Measurements from ENCODE around the gene CBX5. TPM values are rescaled to one million over a fixed set of nuclear protein-coding genes. Genes with fewer than 3 reads are reported as not detected.

The CBX5 gene
- total and polyA plus RNA-seq, 2 of the 8 experiments (the other 6 are each of a cell fraction or from before 2014, with no cell fraction given), result 62.4 to 231 TPM

DNA sequence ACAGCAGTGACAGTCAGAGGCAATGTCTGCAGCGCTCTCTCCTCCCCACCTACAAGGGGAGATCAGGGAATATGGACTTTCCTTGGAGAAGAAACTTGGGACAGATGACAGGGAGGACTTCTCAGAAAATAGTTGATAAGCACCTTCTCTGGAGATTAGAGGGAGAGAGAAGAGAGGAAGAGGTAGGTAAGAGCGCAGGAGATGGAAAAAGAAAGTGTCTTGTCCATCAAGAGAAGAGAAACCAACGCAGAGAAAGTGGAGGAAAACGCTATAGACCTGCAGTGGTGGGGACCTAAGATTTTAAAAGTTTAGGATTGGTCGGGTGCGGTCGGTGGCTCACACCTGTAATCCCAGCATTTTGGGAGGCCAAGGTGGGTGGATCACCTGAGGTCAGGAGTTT lies 75.6 kb downstream of the CBX5 start:
- CTCF ChIA-PET (ENCODE audit: partially characterized antibody), result interaction anchor here (1.3 to 7.9 kb wide), 8 partner anchors 9 to 218 kb away, joined by 3 to 178 read pairs (median 54); partner anchors contain the start of genes HOXC10, HOXC5, HOXC8 and HOXC9
- TF ChIP-seq BRCA1 (IDR thresholded peaks at IDR 0.05; ENCODE audit: low read depth, low read length) (no peak), HDAC6 (IDR thresholded peaks at IDR 0.05; ENCODE audit: low read depth, low read length) (no peak), CREB1 (IDR thresholded peaks at IDR 0.05) (no peak), TEAD4 (IDR thresholded peaks at IDR 0.05; ENCODE audit: low read depth, low read length) (no peak), FOSL1 (IDR thresholded peaks at IDR 0.05; ENCODE audit: insufficient read depth, low read depth, low read length) (no peak), POU5F1 (IDR thresholded peaks at IDR 0.05; ENCODE audit: low read depth, low read length) (no peak), CBX8 (IDR thresholded peaks at IDR 0.05; ENCODE audit: borderline replicate concordance, low read depth, low read length) (no peak), MAFK (IDR thresholded peaks at IDR 0.05; ENCODE audit: low read depth, low read length) (no peak), EP300 (IDR thresholded peaks at IDR 0.05; ENCODE audit: borderline replicate concordance in 1 of 2, low read depth in 2 of 2, low read length in 2 of 2) (no peak), RNF2 (IDR thresholded peaks at IDR 0.05; ENCODE audit: borderline replicate concordance, low read depth, low read length, missing control alignments, poor library complexity, severe bottlenecking) (no peak)

More for the DNA sequence above, 75.6 kb downstream of the CBX5 start:
- Histone ChIP-seq H3K79me1 (ENCODE audit: low read depth, low read length) (no peaks in the 10 kb centered on the region), H3K14ac (ENCODE audit: insufficient read length) (no peak overlapping the region), H3K4me1 (replicated peaks in 1 of 4; ENCODE audit: control insufficient read depth in 3 of 4, insufficient read depth in 4 of 4, low read length in 3 of 4) (peaks cover 0 to 5% (median under 1%) of the 10 kb centered on the region in 4 experiments; a peak in 2 of 7 replicates), H3K4ac (replicated peaks; ENCODE audit: insufficient read length, low read depth, low read length) (no peak overlapping the region), H2BK20ac (ENCODE audit: low read length) (no peak overlapping the region), H2AK5ac (ENCODE audit: low read depth, low read length) (no peak overlapping the region), H3K36me3 (ENCODE audit: control insufficient read depth in 2 of 4, insufficient read depth in 4 of 4, low read length in 3 of 4) (no peaks in the 10 kb centered on the region), H4K5ac (ENCODE audit: insufficient read length, low read depth, low read length) (no peak overlapping the region), H3K9me3 (ENCODE audit: insufficient read depth in 2 of 2, low read depth in 1 of 2, low read length in 1 of 2) (no peaks in the 10 kb centered on the region), H3K79me2 (ENCODE audit: control insufficient read depth in 1 of 2, insufficient read depth in 2 of 2, low read length in 2 of 2) (no peaks in the 10 kb centered on the region), H2AFZ (ENCODE audit: low read length) (no peak overlapping the region), H4K8ac (ENCODE audit: extremely low read depth, insufficient read depth, low read length) (no peak overlapping the region), H3K27ac (ENCODE audit: low read depth, low read length) (no peak overlapping the region), H2BK5ac (ENCODE audit: low read depth, low read length) (no peak overlapping the region), H3K18ac (ENCODE audit: extremely low read depth, low read length) (no peak overlapping the region), H2BK15ac (ENCODE audit: low read length) (no peak overlapping the region), H3K27me3 (replicated peaks in 1 of 4; ENCODE audit: control insufficient read depth in 3 of 4, extremely low read depth in 1 of 4, insufficient read depth in 3 of 4, low read length in 3 of 4) (peaks cover 8 to 61% (median 42%) of the 10 kb centered on the region in 4 experiments; a peak in 6 of 7 replicates), H4K91ac (replicated peaks; ENCODE audit: insufficient read length, low read length) (no peak overlapping the region), H2BK12ac (ENCODE audit: low read depth, low read length) (no peak overlapping the region), H3K23ac (ENCODE audit: insufficient read length) (no peak overlapping the region), H3K56ac (replicated peaks; ENCODE audit: insufficient read length, low read depth, low read length) (no peak overlapping the region), H3K9ac (replicated peaks in 1 of 4; ENCODE audit: extremely low read depth in 1 of 4, low read depth in 3 of 4, low read length in 3 of 4) (no peak overlapping the region), H4K20me1 (replicated peaks in 1 of 2; ENCODE audit: control insufficient read depth in 1 of 2, insufficient read depth in 2 of 2, low read length in 2 of 2) (peaks cover 3 to 5% of the 10 kb centered on the region in 2 experiments), H3K4me2 (ENCODE audit: insufficient read depth in 1 of 2, low read depth in 2 of 2, low read length in 2 of 2) (no peak overlapping the region), H3K4me3 (ENCODE audit: extremely low read depth in 1 of 4, insufficient read depth in 2 of 4, low read depth in 3 of 4, low read length in 4 of 4) (no peak overlapping the region), H3K23me2 (ENCODE audit: low read depth, low read length) (no peaks in the 10 kb centered on the region), H2BK120ac (replicated peaks; ENCODE audit: low read depth, low read length) (no peak overlapping the region)
- POLR2A ChIA-PET (ENCODE audit: partially characterized antibody), result no interaction called here
- no peak for FAIRE-seq
- WGBS, 2 experiments (ENCODE audit: extremely low coverage in 1 of 2, insufficient coverage in 1 of 2, insufficient read length in 1 of 2, insufficient replicate concordance in 2 of 2, low coverage in 1 of 2, low lambda C conversion rate in 2 of 2, missing lambda C conversion rate in 1 of 2), result 83% methylated on average over 6 of the region's 7 CpGs; no CpG with 5 or more reads in 1 of the 2 experiments
- DNase-seq (ENCODE audit: low read depth in 1 of 2, low spot score in 2 of 2), result no peak
